H9 (cell line): Measurements from ENCODE around the gene RPS21. TPM values are rescaled to one million over a fixed set of nuclear protein-coding genes. Genes with fewer than 3 reads are reported as not detected.

Source experiments
- DNase-seq: peaks from one replicate; pipeline ENCODE4 v3.0.0-alpha.2; 2017
- H2AFZ ChIP-seq: one replicate; pipeline ENCODE4 v1.6.1; 2013; ENCODE audit warnings: mild to moderate bottlenecking, low read length, control low read depth, moderate library complexity
- H2AK5ac ChIP-seq: 2 replicates; pipeline ENCODE4 v1.6.1; 2013; ENCODE audit warnings: low read length, control low read depth, mixed read lengths; ENCODE audit not compliant: insufficient read length
- H2BK120ac ChIP-seq: one replicate; pipeline ENCODE4 v1.6.1; 2013; ENCODE audit warnings: low read depth, mild to moderate bottlenecking, low read length, control low read depth, inconsistent platforms; ENCODE audit not compliant: poor library complexity, severe bottlenecking
- H2BK12ac ChIP-seq: 2 replicates; pipeline ENCODE4 v1.6.1; 2013; ENCODE audit warnings: low read length, control low read depth, mixed read lengths, low read depth; ENCODE audit not compliant: insufficient read length
- H2BK15ac ChIP-seq: 2 replicates; pipeline ENCODE4 v1.6.1; 2013; ENCODE audit warnings: low read depth, low read length, control low read depth
- H2BK20ac ChIP-seq: one replicate; pipeline ENCODE4 v1.6.1; 2013; ENCODE audit warnings: low read depth, mild to moderate bottlenecking, low read length, control low read depth, inconsistent platforms; ENCODE audit not compliant: poor library complexity, severe bottlenecking
- H2BK5ac ChIP-seq: 2 replicates; pipeline ENCODE4 v1.6.1; 2013; ENCODE audit warnings: low read length, control low read depth, mixed read lengths; ENCODE audit not compliant: insufficient read length
- H3K14ac ChIP-seq: 2 replicates; pipeline ENCODE4 v1.6.1; 2013; ENCODE audit warnings: low read length, control low read depth; ENCODE audit not compliant: insufficient read depth
- H3K18ac ChIP-seq: 2 replicates; pipeline ENCODE4 v1.6.1; 2013; ENCODE audit warnings: low read depth, mild to moderate bottlenecking, mixed read lengths, low read length, control low read depth; ENCODE audit not compliant: insufficient read length
- H3K23ac ChIP-seq: 2 replicates; pipeline ENCODE4 v1.6.1; 2013; ENCODE audit warnings: low read length, control low read depth, mixed read lengths, low read depth; ENCODE audit not compliant: insufficient read length
- H3K23me2 ChIP-seq: 2 replicates; pipeline ENCODE4 v1.6.1; 2013; ENCODE audit warnings: low read depth, mild to moderate bottlenecking, mixed read lengths, low read length, control low read depth; ENCODE audit not compliant: insufficient read length, poor library complexity, severe bottlenecking
- H3K27ac ChIP-seq: 2 replicates; pipeline ENCODE4 v1.5.1; 2013; ENCODE audit warnings: low read length, control low read depth, mixed read lengths, low read depth; ENCODE audit not compliant: insufficient read length
- H3K27me3 ChIP-seq: 2 replicates; pipeline ENCODE4 v1.6.1; 2013; ENCODE audit warnings: low read length, control low read depth, inconsistent platforms; ENCODE audit not compliant: insufficient read depth
- H3K4ac ChIP-seq: 2 replicates; pipeline ENCODE4 v1.6.1; 2013; ENCODE audit warnings: low read depth, mild to moderate bottlenecking, control low read depth, inconsistent platforms, low read length, moderate library complexity
- H3K4me1 ChIP-seq: 2 replicates; pipeline ENCODE4 v1.6.1; 2013; ENCODE audit warnings: low read length, control low read depth, inconsistent platforms; ENCODE audit not compliant: insufficient read depth
- H3K4me2 ChIP-seq: 2 replicates; pipeline ENCODE4 v1.6.1; 2013; ENCODE audit warnings: low read length, control low read depth, mixed read lengths; ENCODE audit not compliant: insufficient read length, insufficient read depth
- H3K56ac ChIP-seq: 2 replicates; pipeline ENCODE4 v1.6.1; 2013; ENCODE audit warnings: low read depth, mild to moderate bottlenecking, mixed read lengths, low read length, control low read depth; ENCODE audit not compliant: insufficient read length
- H3K79me1 ChIP-seq: 2 replicates; pipeline ENCODE4 v1.6.1; 2013; ENCODE audit warnings: low read depth, mild to moderate bottlenecking, moderate library complexity, low read length, control low read depth, inconsistent platforms; ENCODE audit not compliant: insufficient read depth, poor library complexity, severe bottlenecking
- H3K79me2 ChIP-seq: 2 replicates; pipeline ENCODE4 v1.6.1; 2013; ENCODE audit warnings: low read length, control low read depth, inconsistent platforms; ENCODE audit not compliant: insufficient read depth
- H3K9ac ChIP-seq: 2 replicates; pipeline ENCODE4 v1.6.1; 2013; ENCODE audit warnings: low read length, control low read depth, mixed read lengths; ENCODE audit not compliant: insufficient read length; ENCODE audit errors: extremely low read depth
- H3K9me3 ChIP-seq: one replicate; pipeline ENCODE4 v1.6.1; 2013; ENCODE audit warnings: low read depth, low read length, inconsistent platforms; ENCODE audit not compliant: control insufficient read depth
- H3T11ph ChIP-seq: one replicate; pipeline ENCODE4 v1.6.1; 2013; ENCODE audit warnings: mild to moderate bottlenecking, low read length, control low read depth, inconsistent platforms
- H4K20me1 ChIP-seq: one replicate; pipeline ENCODE4 v1.6.1; 2013; ENCODE audit not compliant: control insufficient read depth, insufficient read length, insufficient read depth
- H4K5ac ChIP-seq: 2 replicates; pipeline ENCODE4 v1.6.1; 2013; ENCODE audit warnings: low read depth, mild to moderate bottlenecking, mixed read lengths, low read length, control low read depth; ENCODE audit not compliant: insufficient read length
- H4K8ac ChIP-seq: replicated peaks from 2 replicates; pipeline ENCODE4 v1.6.1; 2013; ENCODE audit warnings: low read length, control low read depth, mixed read lengths, low read depth; ENCODE audit not compliant: insufficient read length
- H4K91ac ChIP-seq: 2 replicates; pipeline ENCODE4 v1.6.1; 2013; ENCODE audit warnings: low read depth, mild to moderate bottlenecking, moderate library complexity, mixed read lengths, low read length, control low read depth; ENCODE audit not compliant: insufficient read length
- H3K27ac Mint-ChIP-seq, 3 experiments: 2 replicates in 2 of 3; 3 replicates in 1 of 3; pipeline ENCODE4 v1.8.0; 2020 to 2021; ENCODE audit warnings: mixed read lengths in 3 of 3, mild to moderate bottlenecking in 1 of 3, moderate library complexity in 1 of 3
- H3K27me3 Mint-ChIP-seq: 2 replicates; pipeline ENCODE4 v1.8.0; 2021; ENCODE audit warnings: low read depth, mild to moderate bottlenecking, moderate library complexity, mixed read lengths
- H3K36me3 Mint-ChIP-seq, 3 experiments: 2 replicates in 2 of 3; 3 replicates in 1 of 3; pipeline ENCODE4 v1.8.0; 2020 to 2021; ENCODE audit warnings: low read depth in 3 of 3, mixed read lengths in 3 of 3; ENCODE audit not compliant: insufficient read depth in 1 of 3
- H3K4me1 Mint-ChIP-seq, 2 experiments: 2 replicates each; pipeline ENCODE4 v1.8.0; 2020; ENCODE audit warnings: mixed read lengths in 2 of 2
- H3K4me3 Mint-ChIP-seq, 2 experiments: 2 replicates in 1 of 2; 3 replicates in 1 of 2; pipeline ENCODE4 v1.8.0; 2020 to 2021; ENCODE audit warnings: mild to moderate bottlenecking in 2 of 2, mixed read lengths in 2 of 2, moderate library complexity in 1 of 2
- H3K9me3 Mint-ChIP-seq, 2 experiments: 2 replicates in 1 of 2; 3 replicates in 1 of 2; pipeline ENCODE4 v1.8.0; 2020; ENCODE audit warnings: mild to moderate bottlenecking in 2 of 2, mixed read lengths in 2 of 2, moderate library complexity in 1 of 2
- WGBS: extraction: QIAGEN DNeasy Blood & Tissue Kit; methylation state at CpG from one replicate; pipeline ENCODE4 v1.1.7; 2013; ENCODE audit warnings: missing lambda C conversion rate, low lambda C conversion rate, mixed read lengths; ENCODE audit not compliant: insufficient read length; ENCODE audit errors: extremely low coverage; 5-methylcytosine and 5-hydroxymethylcytosine counted together
- total RNA-seq: library from RNA; stranded (reverse); gene quantifications from 2 replicates; pipeline ENCODE4 v1.2.1, GENCODE V29; 2021
- TF ChIP-seq, protein P1 (sequence below): fragments of 200-600 bp; sonication (generic); conservative IDR thresholded peaks from 3 replicates; pipeline ENCODE4 v1.8.0; 2021; ENCODE audit warnings: antibody characterized with exemption, mild to moderate bottlenecking

RPS21 gene
- total RNA-seq, 1 experiment from 2014 or later = 1,715 TPM

DNA sequence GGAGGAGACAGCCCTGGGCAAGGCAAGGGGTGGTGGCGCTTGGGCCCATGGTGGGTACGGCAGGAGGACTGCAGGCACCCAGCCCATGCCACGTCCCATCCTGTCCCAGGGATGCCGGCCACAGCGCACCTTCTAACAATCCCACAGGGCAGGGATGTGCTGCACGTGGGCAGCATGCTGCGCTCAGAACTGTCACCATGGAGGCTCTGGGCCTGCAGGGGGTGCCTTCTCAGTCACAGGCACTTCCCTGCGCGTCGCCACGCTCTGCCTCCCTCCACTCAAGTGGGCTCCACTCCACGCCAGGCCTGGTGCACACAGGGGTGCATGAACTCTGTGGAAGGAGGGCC, 17.8 kb downstream of the RPS21 start:
- Mint-ChIP-seq H3K9me3 (no peaks in the 10 kb centered on the region), H3K36me3 (peaks cover 0 to 4% (median 0%) of the 10 kb centered on the region in 3 experiments; a peak in 1 of 7 replicates), H3K4me3 (no peak overlapping the region), H3K27ac (no peak overlapping the region), H3K4me1 (peaks cover 9 to 18% of the 10 kb centered on the region in 2 experiments), H3K27me3 (peaks cover 12% of the 10 kb centered on the region)
- H3K27ac ChIP-seq = no peak overlapping the region
- H4K8ac ChIP-seq = no peak overlapping the region
- H2AK5ac ChIP-seq = no peak overlapping the region
- no peak overlapping the region for H3K4ac ChIP-seq
- TF ChIP-seq, protein P1, sequence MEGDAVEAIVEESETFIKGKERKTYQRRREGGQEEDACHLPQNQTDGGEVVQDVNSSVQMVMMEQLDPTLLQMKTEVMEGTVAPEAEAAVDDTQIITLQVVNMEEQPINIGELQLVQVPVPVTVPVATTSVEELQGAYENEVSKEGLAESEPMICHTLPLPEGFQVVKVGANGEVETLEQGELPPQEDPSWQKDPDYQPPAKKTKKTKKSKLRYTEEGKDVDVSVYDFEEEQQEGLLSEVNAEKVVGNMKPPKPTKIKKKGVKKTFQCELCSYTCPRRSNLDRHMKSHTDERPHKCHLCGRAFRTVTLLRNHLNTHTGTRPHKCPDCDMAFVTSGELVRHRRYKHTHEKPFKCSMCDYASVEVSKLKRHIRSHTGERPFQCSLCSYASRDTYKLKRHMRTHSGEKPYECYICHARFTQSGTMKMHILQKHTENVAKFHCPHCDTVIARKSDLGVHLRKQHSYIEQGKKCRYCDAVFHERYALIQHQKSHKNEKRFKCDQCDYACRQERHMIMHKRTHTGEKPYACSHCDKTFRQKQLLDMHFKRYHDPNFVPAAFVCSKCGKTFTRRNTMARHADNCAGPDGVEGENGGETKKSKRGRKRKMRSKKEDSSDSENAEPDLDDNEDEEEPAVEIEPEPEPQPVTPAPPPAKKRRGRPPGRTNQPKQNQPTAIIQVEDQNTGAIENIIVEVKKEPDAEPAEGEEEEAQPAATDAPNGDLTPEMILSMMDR = no peak
- H4K5ac ChIP-seq = no peak overlapping the region
- no peak overlapping the region for H3K23ac ChIP-seq
- H3K79me2 ChIP-seq = no peaks in the 10 kb centered on the region
- no peaks in the 10 kb centered on the region for H3K23me2 ChIP-seq
- no peak overlapping the region for H3K9ac ChIP-seq
- H3K18ac ChIP-seq = no peak overlapping the region
- H3K4me2 ChIP-seq = no peak overlapping the region
- no peak overlapping the region for H2BK12ac ChIP-seq
- H3K14ac ChIP-seq = no peak overlapping the region
- H3T11ph ChIP-seq = no peak overlapping the region
- H2BK20ac ChIP-seq = no peak overlapping the region
- H3K27me3 ChIP-seq = no peaks in the 10 kb centered on the region
- H2BK120ac ChIP-seq = no peak overlapping the region
- no peak overlapping the region for H2BK15ac ChIP-seq
- no peaks in the 10 kb centered on the region for H3K9me3 ChIP-seq
- no peaks in the 10 kb centered on the region for H3K4me1 ChIP-seq
- no peak overlapping the region for H2BK5ac ChIP-seq
- H3K56ac ChIP-seq = no peak overlapping the region
- no peaks in the 10 kb centered on the region for H3K79me1 ChIP-seq
- no peaks in the 10 kb centered on the region for H4K20me1 ChIP-seq
- no peak overlapping the region for H2AFZ ChIP-seq
- no peak overlapping the region for H4K91ac ChIP-seq
- WGBS = no CpG with 5 or more reads among the region's 12 CpGs
- no peak for DNase-seq
